ENCODE data around the gene PKHD1.

PKHD1 gene

DNA sequence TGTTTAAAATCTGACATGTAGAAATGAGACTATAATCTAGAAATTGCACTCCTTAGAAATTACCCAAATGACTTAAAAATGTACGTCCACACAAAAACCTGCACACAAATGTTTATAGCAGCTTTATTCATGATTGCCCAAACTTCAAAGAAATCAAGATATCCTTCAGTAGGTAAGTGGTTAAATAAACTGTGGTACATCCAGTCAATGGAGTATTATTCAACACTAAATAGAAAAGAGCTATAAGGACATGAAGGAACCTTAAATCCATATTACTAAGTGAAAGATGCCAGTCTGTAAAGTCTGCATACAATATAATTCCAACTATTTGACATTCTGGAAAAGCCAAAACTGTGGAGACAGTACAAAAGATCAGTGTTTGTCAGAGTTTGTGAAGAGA is 513.4 kb downstream of the PKHD1 start:
- in situ Hi-C loops (cut with MboI; ENCODE audit: low pct_unique_long_range_greater_than_20kb, low sequenced_read_pairs, unreplicated experiment) = no loop called here
- DNase-seq (ENCODE audit: low spot score) = no peak
- TF ChIP-seq, protein P1, sequence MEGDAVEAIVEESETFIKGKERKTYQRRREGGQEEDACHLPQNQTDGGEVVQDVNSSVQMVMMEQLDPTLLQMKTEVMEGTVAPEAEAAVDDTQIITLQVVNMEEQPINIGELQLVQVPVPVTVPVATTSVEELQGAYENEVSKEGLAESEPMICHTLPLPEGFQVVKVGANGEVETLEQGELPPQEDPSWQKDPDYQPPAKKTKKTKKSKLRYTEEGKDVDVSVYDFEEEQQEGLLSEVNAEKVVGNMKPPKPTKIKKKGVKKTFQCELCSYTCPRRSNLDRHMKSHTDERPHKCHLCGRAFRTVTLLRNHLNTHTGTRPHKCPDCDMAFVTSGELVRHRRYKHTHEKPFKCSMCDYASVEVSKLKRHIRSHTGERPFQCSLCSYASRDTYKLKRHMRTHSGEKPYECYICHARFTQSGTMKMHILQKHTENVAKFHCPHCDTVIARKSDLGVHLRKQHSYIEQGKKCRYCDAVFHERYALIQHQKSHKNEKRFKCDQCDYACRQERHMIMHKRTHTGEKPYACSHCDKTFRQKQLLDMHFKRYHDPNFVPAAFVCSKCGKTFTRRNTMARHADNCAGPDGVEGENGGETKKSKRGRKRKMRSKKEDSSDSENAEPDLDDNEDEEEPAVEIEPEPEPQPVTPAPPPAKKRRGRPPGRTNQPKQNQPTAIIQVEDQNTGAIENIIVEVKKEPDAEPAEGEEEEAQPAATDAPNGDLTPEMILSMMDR (IDR thresholded peaks at IDR 0.05; ENCODE audit: extremely low read depth, insufficient read depth, missing control alignments) = no peak

GRCh38 chr6:51571168-51571567 is 516.2 kb downstream of the PKHD1 start:
- TF ChIP-seq, protein P1 (IDR thresholded peaks at IDR 0.05; ENCODE audit: extremely low read depth, insufficient read depth, missing control alignments) = no peak
- in situ Hi-C loops (cut with MboI; ENCODE audit: low pct_unique_long_range_greater_than_20kb, low sequenced_read_pairs, unreplicated experiment) = no loop called here
- DNase-seq (ENCODE audit: low spot score) = no peak

- in situ Hi-C loops (cut with MboI; ENCODE audit: low pct_unique_long_range_greater_than_20kb, low sequenced_read_pairs, unreplicated experiment) = no loop called here
- TF ChIP-seq, protein P1 (IDR thresholded peaks at IDR 0.05; ENCODE audit: extremely low read depth, insufficient read depth, missing control alignments) = no peak
- no peak for DNase-seq (ENCODE audit: low spot score)
Measured at GRCh38 chr6:51570168-51570921, 517.1 kb downstream of the PKHD1 start.

DNA sequence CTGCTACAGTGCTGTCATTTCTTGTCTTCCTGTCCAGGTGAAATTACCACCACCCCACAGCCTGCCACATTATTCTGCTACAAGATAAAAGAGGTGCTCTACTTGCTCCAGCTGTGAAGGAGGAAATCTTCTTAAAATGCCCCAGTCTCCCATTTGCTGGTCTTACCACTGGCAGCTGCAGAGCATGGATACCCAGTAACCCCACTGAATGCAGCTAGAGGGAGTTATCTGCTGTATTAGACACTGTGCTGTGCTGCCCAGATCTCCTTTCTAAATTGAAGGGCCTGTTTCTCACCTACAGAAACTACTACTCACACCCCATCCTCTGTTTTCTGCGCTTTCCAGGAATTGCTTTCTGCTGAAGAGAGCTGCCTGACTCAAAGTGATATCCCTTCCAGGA is 517.8 kb downstream of the PKHD1 start:
- in situ Hi-C loops (cut with MboI; ENCODE audit: low pct_unique_long_range_greater_than_20kb, low sequenced_read_pairs, unreplicated experiment) = no loop called here
- TF ChIP-seq, protein P1 (IDR thresholded peaks at IDR 0.05; ENCODE audit: extremely low read depth, insufficient read depth, missing control alignments) = peak; percentile 6
- no peak for DNase-seq (ENCODE audit: low spot score)

- TF ChIP-seq, protein P1 (IDR thresholded peaks at IDR 0.05; ENCODE audit: extremely low read depth, insufficient read depth, missing control alignments) = no peak
- DNase-seq (ENCODE audit: low spot score) = no peak
- in situ Hi-C loops (cut with MboI; ENCODE audit: low pct_unique_long_range_greater_than_20kb, low sequenced_read_pairs, unreplicated experiment) = no loop called here
Measured at GRCh38 chr6:51568771-51569170, 518.6 kb downstream of the PKHD1 start.

- DNase-seq (ENCODE audit: low spot score) = no peak
- in situ Hi-C loops (cut with MboI; ENCODE audit: low pct_unique_long_range_greater_than_20kb, low sequenced_read_pairs, unreplicated experiment) = no loop called here
- TF ChIP-seq, protein P1 (IDR thresholded peaks at IDR 0.05; ENCODE audit: extremely low read depth, insufficient read depth, missing control alignments) = no peak
Measured at GRCh38 chr6:51565472-51565871, 521.9 kb downstream of the PKHD1 start.
